C4-2B (cell line): ENCODE measurements around the gene ZNF599.

ENCODE experiments used
- CTCF ChIP-seq: fragments of 450-650 bp; conservative IDR thresholded peaks from 2 replicates; pipeline ENCODE4 v1.5.1; 2017; ENCODE audit warnings: mild to moderate bottlenecking
- ZFX ChIP-seq: fragments of 450-650 bp; IDR thresholded peaks from 2 replicates; pipeline ENCODE4 v1.6.1; 2017

- TF ChIP-seq CTCF = no peak
- no peak for TF ChIP-seq ZFX
Observed at GRCh38 chr19:34794066-34794960, 21.3 kb upstream of the ZNF599 start.
